T-helper 1 cell treated with Interleukin-12 subunit alpha and Interleukin-12 subunit beta and Interleukin-4 antibody, amounts not matched to agents 30 ng/mL and 1 ng/mL, for 36 hours (primary cell): ENCODE results near the gene GRM4. TPM values are rescaled to one million over a fixed set of nuclear protein-coding genes. Genes with fewer than 3 reads are reported as not detected.

Experiments used
- intact Hi-C: fragments of 100-400 bp; cut with micrococcal nuclease; formaldehyde crosslinking; loops from one replicate; pipeline ENCODE4 v1.15.1; 2024
- total RNA-seq: library from RNA; stranded (reverse); gene quantifications from 2 replicates; pipeline ENCODE4 v1.2.3, GENCODE V29; 2022

Gene GRM4
- total RNA-seq, 1 donor from 2014 or later = not detected

DNA sequence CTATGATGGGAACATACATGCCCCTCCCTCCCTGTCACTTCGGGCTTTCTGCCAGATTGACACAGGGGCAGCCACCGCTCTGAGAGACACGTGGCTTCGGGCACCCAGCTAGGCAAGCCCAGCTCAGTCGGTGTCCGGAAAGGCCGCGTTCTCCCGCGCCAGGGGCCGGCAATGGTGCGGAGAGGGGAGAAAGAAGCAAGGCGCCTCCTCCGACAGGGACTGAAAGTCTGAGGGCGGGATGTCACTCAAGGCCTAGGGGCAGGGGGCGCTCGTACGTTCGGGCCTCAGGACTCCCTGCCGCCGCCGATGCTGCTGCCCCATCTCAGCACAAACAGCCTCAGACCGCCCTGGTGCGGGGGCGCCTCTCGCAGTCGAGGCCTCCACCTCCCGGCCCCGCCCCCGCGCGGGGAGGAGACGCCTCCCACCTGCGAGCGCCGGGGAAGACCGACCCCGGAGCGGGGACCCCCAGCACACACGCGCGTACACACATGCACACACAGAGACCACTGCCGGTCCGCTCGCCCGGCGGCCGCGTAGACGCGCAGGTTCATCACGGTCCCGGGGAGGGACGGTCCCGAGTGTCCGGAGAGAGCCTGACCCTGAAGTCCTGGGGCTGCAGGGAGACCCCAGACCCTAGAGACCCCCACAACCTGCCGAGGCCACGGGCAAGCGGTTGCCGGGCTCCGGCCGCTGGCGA lies 1.9 kb downstream of the GRM4 start:
- intact Hi-C loops = no loop called here

DNA sequence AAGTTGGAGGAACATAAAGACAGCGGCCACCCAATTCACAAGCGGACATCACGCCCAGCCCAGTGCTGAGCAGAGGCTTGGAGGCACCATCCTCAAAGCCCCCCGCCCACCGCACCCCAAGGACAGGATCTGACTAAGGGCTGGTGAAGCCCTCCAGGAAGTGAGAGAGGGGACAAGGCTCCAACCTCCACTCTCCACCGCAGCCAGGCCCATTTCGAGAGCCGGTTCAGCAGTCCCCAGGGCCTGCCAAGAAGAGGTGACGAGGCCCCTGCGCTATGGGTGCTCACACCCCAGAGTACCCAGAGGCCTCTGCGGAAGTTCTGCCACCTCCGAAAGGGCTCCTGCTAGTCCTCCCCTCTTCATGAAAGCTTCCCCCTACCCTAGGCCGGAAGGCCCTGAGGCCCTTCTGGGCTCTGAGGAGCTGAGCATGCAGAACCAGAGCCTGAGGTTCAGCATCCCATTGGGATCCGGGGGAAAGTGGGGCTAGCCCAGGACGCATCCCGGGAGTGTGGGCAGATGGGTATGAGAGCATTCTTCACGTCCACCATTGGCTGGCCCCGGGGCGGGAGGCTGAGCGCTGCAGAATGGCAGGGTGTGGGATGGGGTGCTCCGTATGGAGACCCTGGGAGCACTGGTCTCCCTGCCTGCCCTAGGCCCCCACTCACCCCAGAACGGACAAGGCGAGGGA lies 2.5 kb downstream of the GRM4 start:
- intact Hi-C loops = no loop called here

DNA sequence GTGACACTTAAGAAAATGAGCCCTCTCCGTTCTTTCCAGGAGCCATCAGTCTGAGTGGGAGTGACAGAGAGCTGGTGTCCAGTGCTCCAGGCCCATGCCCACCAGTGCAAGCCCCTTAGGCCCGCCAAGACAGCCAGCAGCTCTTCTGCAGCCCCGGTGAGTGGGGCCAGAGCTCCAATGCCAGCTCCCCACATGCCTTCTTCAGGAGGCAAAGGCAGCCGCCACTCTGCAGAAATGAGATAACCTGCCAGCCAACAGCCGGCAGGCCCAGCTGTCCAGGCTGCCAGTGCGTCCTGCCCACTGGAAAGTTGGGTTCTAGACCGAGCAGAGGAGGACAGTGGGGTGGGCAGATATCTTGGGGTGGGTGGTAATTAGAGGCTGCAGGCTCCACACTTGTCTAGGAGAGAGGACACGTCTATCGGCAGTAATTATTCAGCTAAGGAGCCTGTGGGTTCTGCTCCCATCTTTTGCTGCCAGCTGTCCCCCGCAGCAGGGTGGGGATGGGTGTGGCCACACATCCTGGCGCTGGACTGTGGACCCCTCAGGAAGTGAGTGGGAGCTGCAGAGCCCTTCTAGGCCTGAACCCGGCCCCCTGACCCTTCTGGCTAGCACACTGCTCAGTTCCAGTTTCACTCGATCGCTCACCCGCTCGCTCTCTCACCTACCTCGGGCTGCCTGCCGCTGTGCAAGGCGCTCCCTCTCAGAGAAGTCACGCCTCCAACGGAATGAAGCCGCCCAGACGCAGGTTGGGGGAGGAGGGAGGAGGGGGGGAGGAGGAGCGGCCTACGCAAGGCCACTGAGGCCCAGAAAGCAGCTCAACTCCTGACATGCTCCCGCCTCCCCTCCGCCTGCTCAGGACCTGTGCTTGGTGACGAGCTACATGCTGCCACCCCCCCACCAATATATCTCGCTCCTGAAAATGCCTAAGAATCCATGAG lies 3.6 kb downstream of the GRM4 start:
- intact Hi-C loops = no loop called here

DNA sequence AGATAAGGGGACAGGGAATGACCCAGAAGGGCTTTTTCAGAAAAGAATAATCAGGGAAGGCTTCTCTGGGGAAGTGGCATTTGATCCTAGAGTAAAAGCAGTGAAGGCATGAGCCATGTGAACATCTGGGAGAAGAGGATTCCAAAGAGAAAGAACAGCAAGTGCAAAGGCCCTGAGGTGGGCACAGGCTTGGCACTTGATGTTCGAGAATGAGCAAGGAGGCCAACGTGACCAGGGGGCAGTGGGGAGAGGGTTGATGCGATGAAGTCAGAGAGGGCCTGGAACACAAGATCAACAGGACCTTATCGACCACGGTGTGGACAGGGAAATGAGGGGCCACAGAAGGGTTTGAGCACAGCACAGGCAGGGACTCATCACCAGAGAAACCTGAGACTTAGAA lies 5.8 kb downstream of the GRM4 start:
- intact Hi-C loops = no loop called here

DNA sequence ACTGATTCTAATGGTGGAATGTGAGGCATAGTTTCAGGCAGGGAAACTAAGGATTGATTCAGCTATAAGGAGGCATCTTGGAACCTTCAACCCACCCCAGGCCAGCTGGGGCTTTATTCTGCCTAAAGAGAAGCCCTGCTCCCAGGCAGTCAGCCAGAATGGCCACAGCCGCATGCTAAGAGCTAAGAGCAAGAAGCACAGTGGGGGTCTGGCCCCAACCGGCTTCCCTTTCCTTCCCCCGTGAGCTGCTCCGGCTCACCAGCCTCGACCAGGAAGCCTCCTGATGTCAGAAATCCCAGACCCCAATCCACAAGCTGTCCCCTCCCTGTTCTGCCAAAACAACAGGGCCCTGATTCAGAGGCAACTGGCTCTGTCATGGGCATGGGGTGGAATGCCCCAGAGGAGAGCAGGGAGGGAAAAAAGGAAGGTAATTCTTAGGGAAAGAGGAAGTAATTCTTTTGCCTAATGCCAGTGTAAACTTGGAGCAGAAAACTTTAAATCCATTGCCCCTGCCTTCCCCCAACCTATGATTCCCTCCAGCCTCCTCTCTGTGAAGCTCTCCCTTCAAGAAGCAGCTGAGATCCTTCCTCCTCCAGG lies 6.9 kb downstream of the GRM4 start:
- intact Hi-C loops = no loop called here

DNA sequence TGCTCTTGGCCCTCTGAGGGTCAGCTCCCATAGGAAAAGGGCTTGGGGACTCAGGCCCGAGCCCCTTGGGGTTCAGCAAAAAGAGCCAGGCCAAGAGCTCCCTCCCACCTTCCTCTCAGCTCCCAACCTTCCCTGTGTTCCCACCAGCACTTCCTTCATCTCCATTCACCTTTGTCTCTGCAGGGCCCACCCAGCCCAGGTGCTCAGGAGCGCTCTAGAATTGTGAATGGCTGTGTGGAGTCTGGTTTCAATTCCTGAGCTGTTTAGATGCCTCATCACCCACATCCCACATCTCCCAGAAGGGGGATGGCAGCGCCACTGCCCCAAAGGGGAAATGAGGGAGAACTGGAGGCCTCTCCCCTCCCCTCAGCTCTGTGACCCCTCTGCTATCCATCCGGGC lies 7.7 kb downstream of the GRM4 start:
- intact Hi-C loops = no loop called here

DNA sequence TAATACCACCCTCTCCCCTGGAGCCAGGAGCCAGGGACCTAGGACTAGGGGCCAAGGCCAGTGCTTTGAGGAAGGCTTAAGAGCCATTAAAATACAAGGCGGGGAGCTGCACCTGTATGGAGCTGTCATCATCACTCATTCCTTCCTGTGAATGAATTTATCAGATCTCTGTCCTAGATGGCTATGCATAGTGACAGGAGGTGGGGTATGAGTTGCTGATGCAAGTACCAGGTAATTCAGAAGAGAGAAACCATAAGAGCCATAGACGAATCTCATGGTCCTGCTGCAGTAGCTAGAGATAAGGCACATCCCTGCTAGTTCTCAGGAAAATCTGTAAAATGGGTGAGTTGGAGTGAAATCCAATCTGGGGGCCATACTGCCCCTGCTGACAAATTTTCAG lies 10.3 kb downstream of the GRM4 start:
- intact Hi-C loops = no loop called here

DNA sequence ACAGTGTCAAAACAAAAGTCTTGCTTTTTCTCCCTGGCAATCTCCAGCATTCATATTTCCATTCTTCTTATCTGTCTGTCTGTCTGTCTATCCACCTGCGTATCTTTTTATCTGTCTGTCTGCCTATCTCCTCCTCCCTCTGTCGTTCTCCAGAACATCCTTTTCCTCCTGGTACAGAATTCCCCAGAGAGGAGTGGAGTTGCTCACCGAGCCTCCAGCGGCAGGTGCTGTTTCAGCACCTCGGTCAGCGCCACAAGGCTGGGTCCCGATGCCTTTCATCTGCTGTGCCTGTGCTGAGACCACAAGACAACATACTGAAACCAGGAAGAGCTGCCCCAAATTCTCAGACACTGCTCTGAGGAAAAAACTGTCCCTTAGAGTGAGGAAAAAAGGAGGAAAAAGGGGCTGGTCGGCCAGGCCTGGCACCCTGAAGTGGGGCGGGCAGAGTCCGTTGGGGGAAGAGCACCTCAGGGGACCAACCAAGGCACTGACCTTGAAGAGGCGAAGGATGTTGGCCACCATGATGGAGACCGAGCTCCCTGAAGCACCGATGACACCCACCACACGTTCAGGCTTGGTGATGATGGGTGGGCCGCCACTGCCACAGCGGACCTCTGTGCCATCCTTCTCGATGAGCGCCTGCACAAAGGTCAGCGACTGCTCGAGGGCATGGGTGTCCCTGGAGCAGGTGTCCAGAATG lies 13.3 kb downstream of the GRM4 start:
- intact Hi-C loops = no loop called here

DNA sequence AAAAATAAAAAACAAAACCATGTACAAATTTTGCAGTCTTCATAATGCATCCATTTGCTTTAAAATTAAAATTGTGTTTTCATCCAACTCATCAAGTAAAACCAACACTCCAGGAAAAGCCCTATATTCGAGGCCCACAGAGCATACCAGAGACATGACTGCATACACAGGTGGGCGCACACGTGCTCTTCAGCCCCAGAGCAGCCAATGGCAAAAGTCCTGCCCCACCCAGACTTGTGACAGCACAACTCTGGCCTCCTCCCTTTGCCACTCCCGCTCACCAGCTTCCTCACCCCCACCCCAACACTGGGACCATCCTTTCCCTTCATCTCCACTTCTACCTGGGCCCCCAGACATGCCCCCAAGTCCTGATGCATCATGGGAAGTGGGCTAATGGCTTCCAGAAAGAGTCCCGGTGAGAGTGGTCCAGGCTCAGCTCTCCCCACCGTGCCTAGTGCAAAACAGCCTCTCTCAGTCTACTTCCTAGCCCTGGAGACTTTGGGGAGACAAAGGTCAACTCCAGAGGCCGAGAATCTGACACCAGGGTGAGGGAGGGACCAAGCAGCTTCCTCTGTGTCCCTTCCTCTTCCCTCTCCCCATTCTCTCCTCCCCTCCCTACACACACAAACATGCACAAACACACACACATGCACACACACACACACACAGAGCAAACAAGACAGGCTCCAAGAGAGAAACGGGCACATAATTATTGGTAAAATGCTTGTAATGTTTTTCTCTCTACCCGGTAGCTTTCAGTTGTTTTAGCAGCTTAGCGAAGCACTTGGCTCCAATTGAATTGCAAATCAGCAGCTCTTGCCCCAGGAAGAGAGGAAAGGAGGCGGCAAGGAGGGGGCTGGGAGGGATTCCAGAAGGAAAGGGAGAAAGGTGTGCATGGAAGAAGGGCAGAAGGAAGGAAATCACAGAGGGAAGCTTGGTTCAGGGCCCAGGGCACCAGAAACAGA lies 14.3 kb downstream of the GRM4 start:
- intact Hi-C loops = no loop called here

DNA sequence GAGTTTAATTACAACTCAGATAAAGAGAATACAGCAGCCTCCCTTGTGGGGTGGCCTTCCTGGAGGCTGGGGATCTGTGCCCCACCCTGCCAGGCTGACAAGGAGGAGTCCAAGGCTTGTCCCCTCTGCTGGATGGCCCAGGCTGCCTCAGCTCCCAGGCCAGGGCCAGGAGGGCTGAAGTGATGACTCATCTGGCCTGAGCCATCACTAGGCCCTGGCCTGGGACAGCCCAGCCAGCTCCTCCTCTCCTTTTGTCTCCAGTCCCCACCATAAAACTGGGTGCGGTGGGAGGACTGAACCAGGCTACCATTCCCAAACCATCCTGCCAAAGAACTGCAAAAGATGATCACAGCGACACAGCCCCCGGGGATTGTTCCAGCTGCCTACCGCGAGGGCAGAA lies 15.0 kb downstream of the GRM4 start:
- intact Hi-C loops = no loop called here

DNA sequence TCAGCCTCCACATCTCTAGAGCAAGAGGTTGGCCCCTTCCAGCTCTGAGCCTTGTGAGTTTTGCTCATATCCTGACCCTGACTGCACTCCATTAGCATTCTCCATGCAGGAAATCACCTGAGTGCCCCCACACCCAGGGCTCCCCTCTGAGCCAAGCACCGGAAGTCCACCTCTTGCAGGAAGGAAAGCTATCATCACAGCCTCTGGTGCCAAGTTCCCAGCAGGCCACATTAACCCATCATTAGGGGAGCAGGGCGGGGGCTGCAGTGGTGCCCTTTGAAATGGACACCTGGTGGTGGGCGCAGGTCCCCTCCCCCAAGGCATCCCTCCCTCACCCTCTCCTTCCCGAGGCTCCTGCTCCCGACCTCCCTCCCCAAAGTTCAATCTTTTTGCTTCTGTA lies 16.1 kb downstream of the GRM4 start:
- intact Hi-C loops = no loop called here

DNA sequence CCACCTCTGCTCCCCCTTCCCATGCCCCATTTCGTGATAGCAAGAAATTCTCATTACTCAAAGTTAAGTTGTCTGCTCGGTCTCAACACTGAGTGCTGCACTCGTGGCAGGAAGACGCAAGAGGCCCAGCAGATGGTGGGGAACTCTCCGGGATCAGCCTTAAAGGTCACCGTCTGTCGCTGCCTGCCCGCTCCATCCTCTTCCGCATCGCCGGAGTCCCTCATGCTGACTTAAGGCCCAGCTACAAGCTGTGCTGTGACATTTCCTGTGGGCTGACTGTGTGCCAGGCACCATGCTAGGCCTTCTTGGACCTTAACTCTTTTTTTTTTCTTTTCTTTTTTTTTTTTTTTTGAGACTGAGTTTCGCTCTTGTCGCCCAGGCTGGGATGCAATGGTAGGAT lies 17.8 kb downstream of the GRM4 start:
- intact Hi-C loops = no loop called here

DNA sequence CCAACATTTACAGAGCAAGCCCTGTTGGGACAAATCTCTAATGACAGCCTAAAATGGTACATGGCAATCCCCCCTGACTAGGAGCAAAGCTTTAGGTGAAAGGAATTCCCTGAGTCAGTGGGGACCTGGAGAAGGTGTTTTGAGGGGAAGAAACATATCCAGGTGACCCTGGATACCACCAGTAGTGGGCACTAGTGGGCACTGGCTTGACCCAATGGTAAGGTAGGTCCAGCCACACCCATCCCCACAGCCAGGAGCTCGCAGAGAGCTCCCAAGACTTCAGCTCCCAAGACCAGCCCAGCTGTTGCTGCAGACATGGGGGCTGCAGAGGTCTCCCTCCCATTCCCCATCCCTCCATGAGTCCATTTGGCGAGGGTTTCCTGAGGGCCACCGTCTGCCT lies 19.5 kb downstream of the GRM4 start:
- intact Hi-C loops = no loop called here

DNA sequence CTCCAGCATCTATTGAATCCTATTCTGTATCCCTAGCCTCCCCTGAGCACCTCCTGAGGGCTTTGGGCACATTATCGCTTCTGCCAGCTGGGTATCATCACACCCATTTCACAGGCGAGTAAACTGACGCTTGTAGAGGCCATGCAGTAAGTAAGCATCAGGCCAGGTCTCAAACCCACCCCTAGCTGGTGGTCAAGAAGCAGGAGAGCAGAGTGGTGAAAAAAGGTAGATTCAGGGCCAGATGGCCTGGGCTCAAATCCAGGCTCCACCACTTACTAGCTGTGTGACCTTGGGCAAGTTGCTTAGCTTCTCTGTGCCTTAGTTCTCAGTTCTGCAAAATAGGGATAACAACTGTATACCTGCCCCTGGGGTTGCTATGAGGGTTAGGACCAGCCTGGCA lies 19.9 kb downstream of the GRM4 start:
- intact Hi-C loops = no loop called here

DNA sequence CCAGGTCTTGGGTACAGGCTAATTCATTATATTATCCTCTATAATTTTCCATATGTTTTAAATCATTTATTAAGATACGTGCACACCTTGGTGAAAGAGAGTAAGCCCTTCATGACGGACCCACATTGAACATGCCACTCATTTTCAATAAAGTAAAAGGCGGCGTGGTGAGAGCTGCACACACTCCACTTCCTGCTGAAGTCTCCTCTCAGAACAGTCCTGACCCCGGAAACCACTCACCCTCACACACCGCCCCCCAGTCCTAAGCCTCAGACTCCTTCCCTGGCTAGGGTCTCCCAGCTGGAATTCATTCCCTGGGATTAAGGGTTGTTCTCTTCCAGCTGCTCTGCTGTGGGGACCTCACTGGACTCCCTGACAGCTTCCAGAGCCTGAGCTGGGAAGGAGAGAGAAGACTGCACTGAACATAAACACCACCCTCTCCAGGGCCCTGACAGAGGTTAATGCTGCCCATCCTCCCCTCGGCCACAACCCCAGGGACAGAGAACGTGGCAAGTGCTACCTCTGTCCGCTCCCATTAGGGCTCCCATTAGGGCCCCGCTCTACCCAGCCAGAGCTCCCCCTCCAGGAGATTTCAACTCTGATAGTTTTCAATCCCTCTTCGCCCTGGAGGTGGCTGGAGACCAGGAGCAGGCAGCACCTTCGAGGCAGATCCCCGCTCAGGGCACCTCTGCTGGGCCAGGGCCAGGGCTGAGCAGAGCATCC lies 24.8 kb downstream of the GRM4 start:
- intact Hi-C loops = no loop called here

DNA sequence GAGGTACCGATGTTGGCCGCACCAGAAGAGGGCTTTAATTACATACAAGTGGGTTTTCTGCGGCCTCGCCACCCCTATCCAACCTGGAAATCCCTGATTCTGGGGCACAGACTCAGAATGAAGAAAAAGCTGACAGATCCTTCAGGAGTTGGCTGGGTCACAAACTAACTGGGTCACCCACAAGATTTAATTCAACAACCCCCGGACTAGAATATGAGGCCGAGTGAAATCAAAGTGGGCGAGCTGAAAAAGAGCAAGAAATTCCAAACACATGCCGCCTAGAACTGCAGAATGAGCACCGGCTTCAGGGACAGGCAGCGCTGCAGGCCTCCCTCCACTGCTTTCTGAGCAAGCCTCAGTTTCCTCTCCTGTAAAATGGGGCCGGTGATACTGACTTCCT lies 30.0 kb downstream of the GRM4 start:
- intact Hi-C loops = no loop called here

DNA sequence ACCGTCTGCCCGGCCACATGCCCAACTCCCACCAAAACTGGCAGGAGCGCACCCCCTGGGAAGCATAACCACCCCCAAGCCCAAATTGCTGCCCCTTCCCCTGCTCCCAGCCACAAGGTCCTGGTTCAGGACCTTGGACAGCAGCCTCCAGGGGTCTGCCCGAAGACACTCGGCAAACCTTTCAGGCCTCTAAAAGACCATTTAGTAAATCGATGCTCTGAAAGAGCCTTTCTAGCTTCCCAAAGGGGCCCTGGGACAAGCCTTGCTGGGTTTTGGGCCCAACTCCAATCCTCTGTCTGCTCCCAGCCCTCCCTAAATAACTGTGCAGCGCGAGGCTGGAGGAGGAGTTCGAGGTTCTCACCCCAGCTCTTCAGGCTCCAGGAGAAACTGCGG lies 30.5 kb downstream of the GRM4 start:
- intact Hi-C loops = no loop called here

DNA sequence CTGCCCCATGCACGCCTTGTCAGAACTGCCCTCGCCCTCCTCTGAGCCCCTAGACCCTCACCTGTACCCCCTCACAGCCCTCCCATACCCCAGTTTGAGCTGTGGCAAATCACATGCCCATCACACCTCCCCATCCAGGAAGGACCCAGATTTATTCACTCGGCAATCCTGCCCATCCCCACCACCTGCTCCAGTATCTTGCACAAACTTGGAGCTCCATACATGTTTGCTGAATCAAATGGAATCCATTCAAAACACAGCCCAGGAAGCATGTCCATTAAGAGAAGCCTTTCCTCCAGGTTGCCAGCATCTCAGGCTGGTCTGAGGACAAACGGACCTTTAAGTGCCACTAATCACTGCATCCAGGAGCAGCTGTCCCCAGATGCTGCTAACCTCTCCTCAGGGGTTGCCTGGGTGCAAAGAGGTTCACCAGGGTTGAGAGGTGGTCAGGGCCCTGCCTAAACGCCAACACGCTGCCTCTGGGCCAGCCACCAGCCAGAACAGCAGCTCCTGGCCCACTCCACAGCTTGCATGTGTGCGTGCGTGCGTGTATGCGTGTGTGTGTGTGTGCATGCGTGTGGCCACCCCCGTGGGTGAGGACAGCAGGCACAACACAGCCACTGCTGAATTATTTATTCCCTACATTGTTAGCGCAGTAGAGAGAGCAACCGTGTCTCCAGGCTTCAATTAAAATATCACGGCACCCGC lies 31.0 kb downstream of the GRM4 start:
- intact Hi-C loops = no loop called here

DNA sequence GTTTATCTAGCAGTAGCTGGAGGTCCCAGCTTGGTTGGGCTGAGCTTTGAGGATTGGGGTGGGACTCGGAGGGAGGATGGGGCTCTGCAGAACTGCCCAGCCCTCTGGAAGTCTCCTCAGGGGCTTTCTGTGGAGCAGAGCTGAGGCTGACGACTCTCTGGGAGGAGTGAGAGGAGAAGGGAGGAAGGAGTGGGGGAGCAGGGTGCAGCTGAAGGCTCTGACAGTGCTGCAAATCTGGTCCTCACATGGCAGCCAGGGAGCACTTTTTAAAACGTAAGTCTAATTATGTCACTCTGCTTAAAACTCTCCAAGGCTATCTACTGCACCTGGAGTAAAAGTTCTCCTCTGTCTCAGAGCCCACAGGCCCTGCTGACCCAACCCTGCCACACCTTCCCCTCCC lies 32.4 kb downstream of the GRM4 start:
- intact Hi-C loops = no loop called here
